Spleen (tissue), 11 donors: Measurements from ENCODE around the gene SLC17A4. TPM values are rescaled to one million over a fixed set of nuclear protein-coding genes. Genes with fewer than 3 reads are reported as not detected.

ENCODE experiments used
- DNase-seq: peaks from one replicate; pipeline ENCODE4 v3.0.0-alpha.2; 2020
- H3K27ac ChIP-seq, 8 donors: fragments of 200-600 bp; sonication (generic) in 7 of 8; 1 replicate in 4 of 8; 2 replicates in 4 of 8; pipeline versions ENCODE4 v1.5.0 to v1.8.0; 2016 to 2021; ENCODE audit warnings: inconsistent platforms in 4 of 8, mild to moderate bottlenecking in 4 of 8, moderate library complexity in 1 of 8
- H3K27me3 ChIP-seq, 7 donors: fragments of 200-600 bp; sonication (generic) in 6 of 7; replicated peaks in 1 of 7; 1 replicate in 4 of 7; 2 replicates in 3 of 7; pipeline versions ENCODE4 v1.5.0 to v1.8.0; 2016 to 2021; ENCODE audit warnings: inconsistent platforms in 3 of 7, mild to moderate bottlenecking in 1 of 7
- H3K36me3 ChIP-seq, 6 donors: fragments of 200-600 bp; sonication (generic) in 5 of 6; 1 replicate in 4 of 6; 2 replicates in 2 of 6; pipeline versions ENCODE4 v1.5.0 to v1.8.0; 2016 to 2021; ENCODE audit warnings: inconsistent platforms in 2 of 6
- H3K4me1 ChIP-seq, 6 donors: fragments of 200-600 bp; sonication (generic) in 5 of 6; 1 replicate in 3 of 6; 2 replicates in 3 of 6; pipeline versions ENCODE4 v1.5.0 to v1.8.0; 2016 to 2021; ENCODE audit warnings: inconsistent platforms in 3 of 6
- H3K4me3 ChIP-seq, 8 donors: fragments of 200-600 bp; sonication (generic) in 7 of 8; 1 replicate in 4 of 8; 2 replicates in 4 of 8; pipeline versions ENCODE4 v1.5.0 to v1.8.0; 2016 to 2021; ENCODE audit warnings: inconsistent platforms in 4 of 8, mild to moderate bottlenecking in 4 of 8, moderate library complexity in 2 of 8
- H3K9me3 ChIP-seq, 8 donors: fragments of 200-600 bp; sonication (generic) in 7 of 8; 1 replicate in 4 of 8; 2 replicates in 4 of 8; pipeline versions ENCODE4 v1.5.0 to v1.8.0; 2016 to 2021; ENCODE audit warnings: inconsistent platforms in 4 of 8
- POLR2A ChIP-seq, 3 donors: fragments of 450-650 bp; IDR thresholded peaks; one replicate each; pipeline ENCODE4 v1.5.1; 2017; ENCODE audit warnings: antibody characterized with exemption in 3 of 3, mild to moderate bottlenecking in 1 of 3
- POLR2AphosphoS5 ChIP-seq, 3 donors: sonication (generic); formaldehyde crosslinking; IDR thresholded peaks; one replicate each; pipeline ENCODE4 v1.5.1; 2017; ENCODE audit warnings: antibody characterized with exemption in 3 of 3
- WGBS, 5 donors: extraction: QIAGEN DNeasy Blood & Tissue Kit in 3 of 5; methylation state at CpG; one replicate each; pipeline versions ENCODE4 v1.1.5 to v1.1.7; 2013 to 2018; 5-methylcytosine and 5-hydroxymethylcytosine counted together
- intact Hi-C: fragments of 100-400 bp; cut with DNase I; formaldehyde crosslinking; loops from one replicate; pipeline ENCODE4 v1.15.0; 2023; ENCODE audit warnings: low total_unique reads
- polyA plus RNA-seq, 3 donors: library from polyadenylated mRNA; stranded (reverse); fragments of 200-250 nt; gene quantifications; one replicate each; pipeline ENCODE4 v1.2.1, GENCODE V29; 2013
- total RNA-seq, 7 donors: library from RNA; depleted of rRNA in 3 of 7; stranded (reverse); fragments of >200 nt in 3 of 7; fragmentation: NEBNext Ultra II Directional in 4 of 7; extraction: Animal tissue kit (Norgen Biotek cat#: 25700) in 4 of 7; gene quantifications; one replicate each; pipeline versions ENCODE4 v1.1.0 to v1.2.1, GENCODE V29; 2016 to 2021
- TF ChIP-seq, protein P1 (sequence below), 11 experiments: fragments of 200-600 bp in 7 of 11; fragments of 450-650 bp in 4 of 11; sonication (generic) in 4 of 11; IDR thresholded peaks in 8 of 11; conservative IDR thresholded peaks in 3 of 11; 1 replicate in 7 of 11; 2 replicates in 4 of 11; pipeline versions ENCODE4 v1.4.0 to v1.8.0; 2016 to 2021; ENCODE audit warnings: antibody characterized with exemption in 11 of 11, inconsistent platforms in 4 of 11, mild to moderate bottlenecking in 1 of 11
- donor health status: healthy with polysubstance abuse.
- donor health status: DM: no; HTN: no; CAD: no; lungs with moderate emphysema.
- donor health status: DM: no; HTN: no; CAD: no.
- donor health status: Bipolar disorder and iron deficiency.
- donor health status: healthy.
- donor health status: DM: no; HTN: no; CAD: no.
- donor health status: DM: yes; HTN: yes; CAD: no.

Gene SLC17A4
- total and polyA plus RNA-seq, 10 donors = not detected

DNA sequence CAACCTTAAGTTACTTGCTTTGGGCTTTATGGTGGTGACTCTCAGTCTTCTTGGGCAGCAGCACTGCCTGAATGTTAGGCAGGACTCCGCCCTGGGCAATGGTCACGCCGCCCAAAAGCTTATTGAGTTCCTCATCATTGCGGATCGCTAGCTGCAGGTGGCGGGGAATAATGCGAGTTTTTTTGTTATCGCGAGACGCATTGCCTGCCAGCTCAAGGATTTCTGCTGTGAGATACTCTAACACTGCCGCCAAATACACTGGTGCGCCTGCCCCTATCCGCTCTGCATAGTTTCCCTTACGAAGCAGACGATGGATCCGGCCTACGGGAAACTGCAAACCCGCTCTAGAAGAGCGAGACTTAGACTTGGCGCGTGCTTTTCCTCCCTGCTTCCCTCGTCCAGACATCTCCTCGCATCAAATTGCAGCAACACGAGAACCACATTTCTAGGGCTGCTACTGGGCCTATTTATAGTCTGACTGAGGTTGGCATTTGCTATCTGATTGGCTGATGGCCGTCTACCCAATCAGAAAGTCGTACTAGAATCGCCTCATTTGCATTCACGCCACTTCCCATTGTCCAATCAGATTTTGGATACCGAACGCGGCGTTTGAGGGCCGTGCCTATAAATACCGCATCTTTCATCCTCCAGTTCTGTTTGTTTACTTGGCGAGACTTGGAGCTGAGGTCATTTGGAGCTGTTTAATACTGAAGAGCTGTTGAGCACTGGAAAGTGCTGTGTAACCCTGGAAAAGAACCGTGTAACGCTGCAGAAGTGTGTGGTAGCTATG, 28.2 kb upstream of the SLC17A4 start:
- Histone ChIP-seq H3K27ac (no peak overlapping the region), H3K27me3 (peaks cover 0 to 21% (median 6%) of the 10 kb centered on the region in 7 donors), H3K4me1 (no peaks in the 10 kb centered on the region), H3K4me3 (no peak overlapping the region), H3K36me3 (no peaks in the 10 kb centered on the region), H3K9me3 (no peaks in the 10 kb centered on the region)
- intact Hi-C loops = loop anchor here (10.0 kb wide), 1 partner anchor 278 kb away; no protein-coding TSS in a partner anchor
- DNase-seq = no peak
- TF ChIP-seq POLR2A (IDR thresholded peaks at IDR 0.05) (no peak), POLR2AphosphoS5 (IDR thresholded peaks at IDR 0.05) (no peak)
- TF ChIP-seq, protein P1, sequence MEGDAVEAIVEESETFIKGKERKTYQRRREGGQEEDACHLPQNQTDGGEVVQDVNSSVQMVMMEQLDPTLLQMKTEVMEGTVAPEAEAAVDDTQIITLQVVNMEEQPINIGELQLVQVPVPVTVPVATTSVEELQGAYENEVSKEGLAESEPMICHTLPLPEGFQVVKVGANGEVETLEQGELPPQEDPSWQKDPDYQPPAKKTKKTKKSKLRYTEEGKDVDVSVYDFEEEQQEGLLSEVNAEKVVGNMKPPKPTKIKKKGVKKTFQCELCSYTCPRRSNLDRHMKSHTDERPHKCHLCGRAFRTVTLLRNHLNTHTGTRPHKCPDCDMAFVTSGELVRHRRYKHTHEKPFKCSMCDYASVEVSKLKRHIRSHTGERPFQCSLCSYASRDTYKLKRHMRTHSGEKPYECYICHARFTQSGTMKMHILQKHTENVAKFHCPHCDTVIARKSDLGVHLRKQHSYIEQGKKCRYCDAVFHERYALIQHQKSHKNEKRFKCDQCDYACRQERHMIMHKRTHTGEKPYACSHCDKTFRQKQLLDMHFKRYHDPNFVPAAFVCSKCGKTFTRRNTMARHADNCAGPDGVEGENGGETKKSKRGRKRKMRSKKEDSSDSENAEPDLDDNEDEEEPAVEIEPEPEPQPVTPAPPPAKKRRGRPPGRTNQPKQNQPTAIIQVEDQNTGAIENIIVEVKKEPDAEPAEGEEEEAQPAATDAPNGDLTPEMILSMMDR (IDR thresholded peaks at IDR 0.05 in 8 of 11, conservative IDR thresholded peaks at IDR 0.05 in 3 of 11) = no peak
- WGBS, 5 donors = 92 to 96% (median 95%) methylated on average over 37 of the region's 37 CpGs

DNA sequence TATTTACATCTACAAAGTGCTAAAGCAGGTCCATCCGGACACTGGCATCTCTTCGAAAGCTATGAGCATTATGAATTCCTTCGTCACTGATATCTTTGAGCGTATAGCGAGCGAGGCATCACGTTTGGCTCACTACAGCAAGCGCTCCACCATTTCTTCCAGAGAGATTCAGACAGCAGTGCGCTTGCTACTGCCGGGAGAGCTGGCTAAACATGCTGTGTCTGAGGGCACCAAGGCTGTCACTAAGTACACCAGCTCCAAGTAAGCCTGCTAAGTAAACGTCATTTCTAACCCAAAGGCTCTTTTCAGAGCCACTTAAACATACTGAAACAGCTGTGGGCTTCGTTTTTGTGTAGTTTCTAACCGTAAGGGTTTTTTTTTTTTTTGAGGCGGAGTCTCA, 27.5 kb upstream of the SLC17A4 start:
- intact Hi-C loops = loop anchor here (10.0 kb wide), 1 partner anchor 278 kb away; no protein-coding TSS in a partner anchor
- H3K9me3 ChIP-seq = no peaks in the 10 kb centered on the region
- no peak for TF ChIP-seq POLR2A (IDR thresholded peaks at IDR 0.05)
- TF ChIP-seq POLR2AphosphoS5 (IDR thresholded peaks at IDR 0.05) = no peak
- TF ChIP-seq, protein P1 (IDR thresholded peaks at IDR 0.05 in 8 of 11, conservative IDR thresholded peaks at IDR 0.05 in 3 of 11) = no peak
- WGBS, 5 donors = 86 to 92% (median 88%) methylated on average over 14 of the region's 14 CpGs
- H3K4me1 ChIP-seq = no peaks in the 10 kb centered on the region
- H3K36me3 ChIP-seq = no peaks in the 10 kb centered on the region
- H3K27ac ChIP-seq = no peak overlapping the region
- H3K4me3 ChIP-seq = no peak overlapping the region
- no peak for DNase-seq
- H3K27me3 ChIP-seq = peaks cover 0 to 26% (median 6%) of the 10 kb centered on the region in 7 donors

DNA sequence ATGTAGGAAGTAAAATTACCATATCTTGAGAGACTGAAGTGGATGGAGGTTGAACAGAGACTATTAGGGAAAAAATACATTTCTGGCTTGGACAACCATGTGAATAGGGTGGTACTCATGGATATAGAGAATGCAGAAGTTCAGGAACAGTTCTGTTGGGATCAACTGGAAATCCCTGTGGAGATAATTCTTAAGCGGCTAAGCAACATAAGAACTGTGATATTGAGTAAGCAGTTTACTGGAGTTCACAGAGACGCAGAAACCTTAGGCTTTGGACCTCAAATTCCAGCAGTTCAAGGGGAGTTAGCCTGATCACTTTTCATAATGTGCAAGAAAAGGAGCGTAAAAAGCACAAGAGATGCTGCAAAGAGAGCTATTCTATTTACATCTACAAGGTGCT, 23.6 kb upstream of the SLC17A4 start:
- H3K27ac ChIP-seq = no peak overlapping the region
- H3K4me3 ChIP-seq = no peak overlapping the region
- TF ChIP-seq POLR2A (IDR thresholded peaks at IDR 0.05) = no peak
- TF ChIP-seq, protein P1 (IDR thresholded peaks at IDR 0.05 in 8 of 11, conservative IDR thresholded peaks at IDR 0.05 in 3 of 11) = no peak
- TF ChIP-seq POLR2AphosphoS5 (IDR thresholded peaks at IDR 0.05) = no peak
- H3K36me3 ChIP-seq = no peaks in the 10 kb centered on the region
- H3K9me3 ChIP-seq = peaks cover 0 to 4% (median 0%) of the 10 kb centered on the region in 8 donors
- DNase-seq = no peak
- 87 to 94% (median 90%) methylated on average over 3 of the region's 3 CpGs for WGBS, 5 donors
- peaks cover 0 to 44% (median 14%) of the 10 kb centered on the region in 7 donors for H3K27me3 ChIP-seq
- intact Hi-C loops = no loop called here
- no peaks in the 10 kb centered on the region for H3K4me1 ChIP-seq

DNA sequence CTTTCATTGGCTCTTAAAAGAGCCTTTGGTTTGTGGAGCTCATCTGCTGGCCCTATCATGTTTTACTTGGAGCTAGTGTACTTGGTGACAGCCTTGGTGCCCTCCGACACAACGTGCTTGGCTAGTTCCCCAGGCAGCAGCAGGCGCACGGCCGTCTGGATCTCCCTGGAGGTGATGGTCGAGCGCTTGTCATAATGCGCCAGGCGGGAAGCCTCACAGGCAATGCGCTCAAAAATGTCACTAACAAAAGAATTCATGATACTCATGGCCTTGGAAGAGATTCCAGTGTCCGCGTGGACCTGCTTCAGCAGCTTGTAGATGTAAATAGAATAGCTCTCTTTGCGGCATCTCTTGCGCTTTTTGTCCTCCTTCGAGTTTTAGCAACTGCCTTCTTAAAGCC, 22.8 kb upstream of the SLC17A4 start:
- 94 to 96% (median 96%) methylated on average over 15 of the region's 15 CpGs for WGBS, 5 donors
- Histone ChIP-seq H3K9me3 (peaks cover 0 to 8% (median 2%) of the 10 kb centered on the region in 8 donors), H3K36me3 (no peaks in the 10 kb centered on the region), H3K27ac (no peak overlapping the region), H3K4me1 (no peaks in the 10 kb centered on the region), H3K27me3 (peaks cover 0 to 51% (median 14%) of the 10 kb centered on the region in 7 donors), H3K4me3 (no peak overlapping the region)
- no peak for DNase-seq
- intact Hi-C loops = no loop called here
- TF ChIP-seq, protein P1 (IDR thresholded peaks at IDR 0.05 in 8 of 11, conservative IDR thresholded peaks at IDR 0.05 in 3 of 11) = no peak
- TF ChIP-seq POLR2A (IDR thresholded peaks at IDR 0.05) (no peak), POLR2AphosphoS5 (IDR thresholded peaks at IDR 0.05) (no peak)
